NT2/D1 (cell line): ENCODE data around the gene SNRNP48.

Source experiments
- DNase-seq: peaks from one replicate; pipeline ENCODE4 v3.0.0-alpha.2; 2011; ENCODE audit warnings: low read depth, low spot score
- H3K27me3 ChIP-seq: 2 replicates; pipeline ENCODE4 v1.6.0; 2011; ENCODE audit warnings: mild to moderate bottlenecking; ENCODE audit not compliant: insufficient read length, insufficient read depth
- H3K36me3 ChIP-seq: 2 replicates; pipeline ENCODE4 v1.6.1; 2011; ENCODE audit warnings: mild to moderate bottlenecking, low read length, mixed read lengths; ENCODE audit not compliant: insufficient read depth, insufficient read length
- H3K4me1 ChIP-seq: 2 replicates; pipeline ENCODE4 v1.5.1; 2011; ENCODE audit not compliant: insufficient read depth, insufficient read length
- H3K4me3 ChIP-seq: 2 replicates; pipeline ENCODE4 v1.5.1; 2011; ENCODE audit warnings: low read depth; ENCODE audit not compliant: insufficient read length
- H3K9ac ChIP-seq: 2 replicates; pipeline ENCODE4 v1.6.0; 2011; ENCODE audit warnings: low read depth; ENCODE audit not compliant: insufficient read length
- H3K9me3 ChIP-seq: 2 replicates; pipeline ENCODE4 v1.5.1; 2011; ENCODE audit warnings: mild to moderate bottlenecking, low read length; ENCODE audit not compliant: insufficient read depth
- SUZ12 ChIP-seq: IDR thresholded peaks from 2 replicates; pipeline ENCODE4 v1.6.1; 2011; ENCODE audit not compliant: insufficient read length, insufficient read depth; ENCODE audit errors: extremely low read depth
- YY1 ChIP-seq: IDR thresholded peaks from 2 replicates; pipeline ENCODE4 v1.6.1; 2011; ENCODE audit not compliant: insufficient read length, insufficient read depth
- ZNF274 ChIP-seq: IDR thresholded peaks from 2 replicates; pipeline ENCODE4 v1.6.1; 2011; ENCODE audit warnings: mild to moderate bottlenecking, low read depth, low read length

Gene SNRNP48

GRCh38 chr6:7561153-7561964, 28.6 kb upstream of the SNRNP48 start:
- Histone ChIP-seq H3K9ac (no peak overlapping the region), H3K4me3 (no peak overlapping the region), H3K9me3 (no peaks in the 10 kb centered on the region), H3K27me3 (no peaks in the 10 kb centered on the region), H3K36me3 (peaks cover 79% of the 10 kb centered on the region), H3K4me1 (no peaks in the 10 kb centered on the region)
- TF ChIP-seq ZNF274 (no peak), SUZ12 (no peak), YY1 (no peak)
- no peak for DNase-seq

GRCh38 chr6:7562769-7563168, 27.2 kb upstream of the SNRNP48 start:
- Histone ChIP-seq H3K4me1 (no peaks in the 10 kb centered on the region), H3K9me3 (no peaks in the 10 kb centered on the region), H3K36me3 (peaks cover 88% of the 10 kb centered on the region), H3K27me3 (no peaks in the 10 kb centered on the region), H3K9ac (no peak overlapping the region), H3K4me3 (no peak overlapping the region)
- DNase-seq, result no peak
- TF ChIP-seq YY1 (no peak), SUZ12 (no peak), ZNF274 (no peak)

- H3K4me3 ChIP-seq, result no peak overlapping the region
- H3K4me1 ChIP-seq, result no peaks in the 10 kb centered on the region
- TF ChIP-seq ZNF274 (no peak), SUZ12 (no peak), YY1 (no peak)
- peaks cover 89% of the 10 kb centered on the region for H3K36me3 ChIP-seq
- no peaks in the 10 kb centered on the region for H3K27me3 ChIP-seq
- H3K9me3 ChIP-seq, result no peaks in the 10 kb centered on the region
- no peak for DNase-seq
- H3K9ac ChIP-seq, result no peak overlapping the region
These were observed 23.9 kb upstream of the SNRNP48 start for GRCh38 chr6:7566107-7566506.

DNA sequence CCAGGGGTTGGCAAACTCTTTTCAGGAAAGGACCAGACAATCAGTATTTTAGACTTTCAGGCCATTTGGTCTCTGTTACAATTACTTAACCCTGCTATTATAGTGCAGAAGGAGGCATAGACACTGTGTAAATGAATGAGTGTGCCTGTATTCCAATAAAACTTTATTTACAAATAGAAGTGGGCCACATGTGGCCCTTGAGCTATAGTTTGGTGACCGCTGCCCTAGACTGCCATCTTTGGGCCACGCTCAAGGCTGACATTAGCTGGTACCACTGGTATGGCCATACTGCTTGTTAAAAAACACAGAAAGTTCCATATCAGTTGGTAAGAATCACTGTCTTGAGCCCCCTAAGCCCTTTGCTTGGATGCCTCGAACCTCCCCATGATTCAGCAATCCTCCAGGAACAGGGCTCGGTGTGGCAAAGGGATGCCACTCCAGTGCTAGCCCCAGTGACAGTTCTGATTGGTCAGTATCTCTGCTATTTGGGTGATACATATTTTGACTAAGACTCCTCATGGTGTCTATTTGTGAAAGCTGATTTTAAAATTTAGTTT, 23.3 kb upstream of the SNRNP48 start:
- no peaks in the 10 kb centered on the region for H3K27me3 ChIP-seq
- no peak overlapping the region for H3K9ac ChIP-seq
- no peaks in the 10 kb centered on the region for H3K4me1 ChIP-seq
- TF ChIP-seq SUZ12, result no peak
- TF ChIP-seq ZNF274, result no peak
- no peak for TF ChIP-seq YY1
- DNase-seq, result no peak
- peaks cover 89% of the 10 kb centered on the region for H3K36me3 ChIP-seq
- no peak overlapping the region for H3K4me3 ChIP-seq
- no peaks in the 10 kb centered on the region for H3K9me3 ChIP-seq

DNA sequence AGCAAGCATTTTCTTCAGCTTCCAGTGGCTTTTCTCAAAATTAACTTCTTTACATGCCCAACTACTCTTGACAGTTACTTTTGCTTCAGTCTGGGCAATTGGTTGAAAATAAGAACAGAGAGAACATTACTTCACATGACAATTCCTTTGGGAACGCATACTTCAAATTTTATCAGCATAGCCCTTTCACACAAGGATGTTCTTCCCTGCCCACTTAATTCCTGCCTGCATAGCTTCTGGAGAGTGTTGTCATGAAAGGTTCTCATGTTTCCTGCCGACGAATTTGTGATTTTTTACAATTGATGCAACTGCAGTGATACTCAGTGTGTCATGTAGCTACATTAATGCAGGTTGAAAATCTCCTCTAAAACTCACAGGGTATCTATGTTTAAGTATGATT, 22.0 kb upstream of the SNRNP48 start:
- no peaks in the 10 kb centered on the region for H3K27me3 ChIP-seq
- peaks cover 91% of the 10 kb centered on the region for H3K36me3 ChIP-seq
- H3K9me3 ChIP-seq, result no peaks in the 10 kb centered on the region
- no peak overlapping the region for H3K4me3 ChIP-seq
- TF ChIP-seq ZNF274 (no peak), YY1 (no peak), SUZ12 (no peak)
- H3K9ac ChIP-seq, result no peak overlapping the region
- H3K4me1 ChIP-seq, result no peaks in the 10 kb centered on the region
- DNase-seq, result no peak

DNA sequence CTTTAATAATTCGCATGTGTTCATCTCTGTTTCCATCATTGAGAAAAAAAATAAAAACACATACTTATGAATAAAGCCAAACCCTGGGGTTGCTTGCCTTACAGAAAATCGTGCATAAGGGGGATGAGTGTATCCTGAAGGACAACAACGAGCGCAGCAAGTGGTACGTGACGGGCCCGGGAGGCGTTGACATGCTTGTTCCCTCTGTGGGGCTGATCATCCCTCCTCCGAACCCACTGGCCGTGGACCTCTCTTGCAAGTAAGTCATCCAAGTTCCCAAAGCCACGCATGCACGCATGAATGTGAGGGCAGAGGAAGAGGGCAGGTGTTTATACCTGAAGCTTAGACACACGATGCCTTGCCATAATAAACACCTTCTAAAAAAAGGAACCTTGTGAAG, 20.9 kb upstream of the SNRNP48 start:
- Histone ChIP-seq H3K4me3 (no peak overlapping the region), H3K4me1 (no peaks in the 10 kb centered on the region), H3K36me3 (peaks cover 83% of the 10 kb centered on the region), H3K27me3 (no peaks in the 10 kb centered on the region), H3K9me3 (no peaks in the 10 kb centered on the region), H3K9ac (no peak overlapping the region)
- TF ChIP-seq YY1, result no peak
- no peak for TF ChIP-seq ZNF274
- no peak for TF ChIP-seq SUZ12
- DNase-seq, result no peak

DNA sequence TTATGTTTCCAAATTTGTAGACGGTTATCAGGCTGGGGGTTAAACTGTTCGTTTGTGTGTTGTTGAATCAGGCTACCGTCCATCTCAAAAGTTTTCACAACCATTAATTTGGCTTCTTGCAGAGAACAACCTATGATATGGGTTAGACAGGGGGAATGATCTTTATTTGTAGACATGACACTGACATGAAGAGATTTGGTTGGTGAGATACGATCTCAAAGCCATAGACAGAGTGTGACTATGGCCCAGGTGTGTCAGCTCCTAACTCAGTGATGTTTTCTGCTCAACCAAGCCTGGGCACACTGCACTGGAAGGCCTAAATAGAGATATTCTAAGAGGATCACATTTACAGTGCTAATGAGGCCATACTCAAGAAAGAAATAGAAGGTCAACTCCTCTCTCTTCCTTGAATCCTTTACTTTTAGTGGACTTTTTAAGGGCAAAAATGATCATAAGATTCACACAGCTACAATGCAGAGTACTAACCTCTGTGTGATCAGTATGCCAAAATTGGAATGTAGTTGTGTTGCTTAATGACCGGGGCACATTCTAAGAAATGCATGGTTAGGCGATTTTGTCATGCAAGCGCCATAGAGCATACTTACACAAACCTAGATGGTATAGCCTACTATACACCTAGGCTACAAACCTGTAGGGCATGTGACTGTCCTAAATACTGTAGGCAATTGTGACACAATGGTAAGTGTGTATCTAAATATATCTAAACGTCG, 17.6 kb upstream of the SNRNP48 start:
- H3K36me3 ChIP-seq, result peaks cover 86% of the 10 kb centered on the region
- H3K9ac ChIP-seq, result no peak overlapping the region
- H3K9me3 ChIP-seq, result no peaks in the 10 kb centered on the region
- no peaks in the 10 kb centered on the region for H3K27me3 ChIP-seq
- no peak overlapping the region for H3K4me3 ChIP-seq
- H3K4me1 ChIP-seq, result no peaks in the 10 kb centered on the region
- TF ChIP-seq YY1, result no peak
- no peak for TF ChIP-seq ZNF274
- no peak for TF ChIP-seq SUZ12
- DNase-seq, result no peak
